ENCODE measurements around the gene ELAVL1.

ELAVL1 gene

DNA sequence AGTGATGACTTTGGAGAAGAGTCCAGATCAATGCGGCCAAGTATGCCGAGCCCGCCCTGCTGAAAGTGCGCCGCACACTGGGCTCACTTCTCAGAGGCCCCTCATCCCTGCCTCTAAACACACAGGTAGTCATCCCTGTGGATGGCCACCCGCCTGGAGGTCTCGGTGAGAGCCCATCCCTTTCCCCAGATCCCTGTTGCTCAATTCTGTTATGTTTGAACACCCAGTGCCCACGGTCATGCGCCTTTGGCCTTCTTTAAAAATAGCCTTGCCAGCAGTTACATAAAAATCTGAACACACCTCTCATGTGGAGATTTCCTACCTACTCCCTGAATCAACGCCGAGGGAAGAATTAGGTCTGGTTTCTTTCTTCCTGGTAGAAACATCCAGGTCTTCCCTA lies 11.9 kb downstream of the ELAVL1 start:
- TF ChIP-seq, protein P1, sequence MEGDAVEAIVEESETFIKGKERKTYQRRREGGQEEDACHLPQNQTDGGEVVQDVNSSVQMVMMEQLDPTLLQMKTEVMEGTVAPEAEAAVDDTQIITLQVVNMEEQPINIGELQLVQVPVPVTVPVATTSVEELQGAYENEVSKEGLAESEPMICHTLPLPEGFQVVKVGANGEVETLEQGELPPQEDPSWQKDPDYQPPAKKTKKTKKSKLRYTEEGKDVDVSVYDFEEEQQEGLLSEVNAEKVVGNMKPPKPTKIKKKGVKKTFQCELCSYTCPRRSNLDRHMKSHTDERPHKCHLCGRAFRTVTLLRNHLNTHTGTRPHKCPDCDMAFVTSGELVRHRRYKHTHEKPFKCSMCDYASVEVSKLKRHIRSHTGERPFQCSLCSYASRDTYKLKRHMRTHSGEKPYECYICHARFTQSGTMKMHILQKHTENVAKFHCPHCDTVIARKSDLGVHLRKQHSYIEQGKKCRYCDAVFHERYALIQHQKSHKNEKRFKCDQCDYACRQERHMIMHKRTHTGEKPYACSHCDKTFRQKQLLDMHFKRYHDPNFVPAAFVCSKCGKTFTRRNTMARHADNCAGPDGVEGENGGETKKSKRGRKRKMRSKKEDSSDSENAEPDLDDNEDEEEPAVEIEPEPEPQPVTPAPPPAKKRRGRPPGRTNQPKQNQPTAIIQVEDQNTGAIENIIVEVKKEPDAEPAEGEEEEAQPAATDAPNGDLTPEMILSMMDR (IDR thresholded peaks at IDR 0.05; ENCODE audit: unreplicated experiment in 3 of 3), result no peak
- Mint-ChIP-seq H3K27me3 (ENCODE audit: low read depth) (no peaks in the 10 kb centered on the region), H3K36me3 (ENCODE audit: low read depth) (peaks cover 46% of the 10 kb centered on the region), H3K27ac (peak overlapping the region in 2 of 3 experiments; percentile 20 to 49), H3K4me3 (no peak overlapping the region), H3K4me1 (peaks cover 31% of the 10 kb centered on the region), H3K9me3 (no peaks in the 10 kb centered on the region)

DNA sequence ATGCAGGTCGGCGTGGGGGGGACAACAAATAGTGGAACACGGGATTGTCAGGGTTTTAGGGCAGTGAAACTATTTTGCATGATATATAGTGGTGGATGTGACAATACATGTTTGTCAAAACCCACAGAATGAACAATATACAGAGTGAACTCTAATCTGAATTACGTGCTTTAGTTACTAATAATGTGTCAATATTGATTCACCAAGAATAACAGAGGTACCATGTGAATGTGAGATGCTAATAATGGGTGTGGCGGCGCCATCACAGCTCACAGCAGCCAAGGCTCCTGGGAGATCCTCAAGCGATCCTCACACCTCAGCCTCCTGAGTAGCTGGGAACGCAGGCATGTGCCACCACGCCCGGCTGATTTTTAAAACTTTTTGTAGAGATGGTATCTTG lies 12.9 kb downstream of the ELAVL1 start:
- TF ChIP-seq, protein P1 (IDR thresholded peaks at IDR 0.05; ENCODE audit: unreplicated experiment in 3 of 3), result no peak
- H3K36me3 Mint-ChIP-seq (ENCODE audit: low read depth), result peaks cover 52% of the 10 kb centered on the region
- H3K9me3 Mint-ChIP-seq, result no peaks in the 10 kb centered on the region
- no peak overlapping the region for H3K27ac Mint-ChIP-seq
- H3K4me1 Mint-ChIP-seq, result peaks cover 31% of the 10 kb centered on the region
- H3K4me3 Mint-ChIP-seq, result no peak overlapping the region
- no peaks in the 10 kb centered on the region for H3K27me3 Mint-ChIP-seq (ENCODE audit: low read depth)

DNA sequence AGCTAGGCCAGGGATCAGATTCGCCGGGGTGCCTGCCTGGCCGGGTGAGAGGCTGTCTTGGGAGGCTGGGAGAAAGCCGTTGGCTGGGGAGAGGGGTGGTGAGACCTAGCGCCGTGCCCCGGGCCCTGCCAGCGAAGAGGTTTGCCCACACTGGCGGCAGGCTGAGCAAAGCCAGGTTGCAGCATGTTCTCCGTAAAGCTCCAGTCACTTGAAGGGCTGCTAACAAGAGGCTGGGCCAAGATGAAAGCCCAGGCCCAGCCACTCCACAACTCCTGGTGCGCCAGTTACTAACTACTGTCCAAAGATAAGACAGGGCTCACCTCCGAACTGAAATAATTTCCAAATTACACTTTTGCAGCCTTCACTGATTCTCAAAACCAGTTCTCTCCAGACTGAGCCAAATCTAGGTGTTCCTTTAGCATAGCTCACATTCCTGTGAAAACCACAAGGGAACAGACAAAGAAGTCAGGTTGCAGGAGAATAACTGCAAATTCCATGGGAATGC lies 16.3 kb downstream of the ELAVL1 start:
- Mint-ChIP-seq H3K4me3 (no peak overlapping the region), H3K9me3 (no peaks in the 10 kb centered on the region), H3K27ac (peak overlapping the region in 1 of 3 experiments; percentile 54), H3K36me3 (ENCODE audit: low read depth) (peaks cover 56% of the 10 kb centered on the region), H3K4me1 (peaks cover 8% of the 10 kb centered on the region), H3K27me3 (ENCODE audit: low read depth) (no peaks in the 10 kb centered on the region)
- TF ChIP-seq, protein P1 (IDR thresholded peaks at IDR 0.05; ENCODE audit: unreplicated experiment in 3 of 3), result no peak

DNA sequence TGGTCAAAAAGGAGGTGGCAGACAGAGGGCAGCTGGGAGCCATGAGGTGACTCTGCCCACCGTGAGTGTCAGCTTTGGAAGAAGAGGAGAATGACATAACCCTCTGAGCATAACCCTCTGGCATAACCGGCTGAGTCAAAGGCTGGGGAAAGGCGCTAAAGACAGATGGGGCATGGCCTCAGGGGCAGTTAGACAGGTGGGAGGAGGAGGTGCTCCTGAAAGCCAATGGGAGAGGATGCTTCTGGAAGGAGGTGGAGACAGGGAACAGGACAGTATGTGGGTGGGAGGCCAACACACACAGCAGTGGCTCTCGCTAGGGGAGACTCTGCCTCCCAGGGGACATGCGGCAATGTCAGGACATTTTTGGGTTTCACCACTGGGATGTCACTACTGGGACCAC lies 17.1 kb downstream of the ELAVL1 start:
- Mint-ChIP-seq H3K9me3 (no peaks in the 10 kb centered on the region), H3K4me1 (no peaks in the 10 kb centered on the region), H3K4me3 (no peak overlapping the region), H3K27me3 (ENCODE audit: low read depth) (no peaks in the 10 kb centered on the region), H3K27ac (no peak overlapping the region), H3K36me3 (ENCODE audit: low read depth) (peaks cover 62% of the 10 kb centered on the region)
- TF ChIP-seq, protein P1 (IDR thresholded peaks at IDR 0.05; ENCODE audit: unreplicated experiment in 3 of 3), result no peak

DNA sequence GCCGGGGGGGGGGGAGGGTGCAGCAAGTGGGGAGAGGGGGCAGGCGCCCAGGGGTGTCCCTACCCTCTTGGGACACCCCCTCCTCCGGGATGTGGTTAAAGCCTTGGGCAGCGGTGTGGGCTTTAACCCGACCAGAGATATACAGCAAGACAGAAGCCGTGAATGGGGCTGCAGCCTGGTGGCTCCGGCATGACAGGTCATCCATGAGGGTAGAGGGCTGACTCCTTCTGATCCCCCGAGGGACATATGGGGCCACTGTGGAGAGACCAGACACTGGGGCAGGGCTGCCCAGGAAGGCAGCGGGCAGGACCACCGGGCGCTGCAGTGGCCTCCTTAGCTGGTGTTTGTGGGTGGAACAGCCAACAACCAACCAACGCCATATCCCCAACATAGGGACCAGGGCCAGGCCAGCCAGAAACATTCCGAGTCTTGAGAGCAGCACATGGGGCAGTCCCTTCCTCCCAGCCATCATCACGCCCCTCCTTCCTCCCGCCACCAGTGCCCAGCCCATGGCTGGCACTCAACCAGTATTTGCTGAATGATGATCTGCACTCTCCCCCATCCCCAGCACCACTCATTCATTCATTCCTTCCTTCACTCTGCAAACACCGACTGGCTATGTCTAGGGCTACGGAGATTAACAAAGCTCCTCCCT lies 18.2 kb downstream of the ELAVL1 start:
- TF ChIP-seq, protein P1 (IDR thresholded peaks at IDR 0.05; ENCODE audit: unreplicated experiment in 3 of 3), result no peak
- no peaks in the 10 kb centered on the region for H3K27me3 Mint-ChIP-seq (ENCODE audit: low read depth)
- H3K36me3 Mint-ChIP-seq (ENCODE audit: low read depth), result peaks cover 67% of the 10 kb centered on the region
- no peak overlapping the region for H3K27ac Mint-ChIP-seq
- H3K9me3 Mint-ChIP-seq, result no peaks in the 10 kb centered on the region
- H3K4me1 Mint-ChIP-seq, result peaks cover 6% of the 10 kb centered on the region
- no peak overlapping the region for H3K4me3 Mint-ChIP-seq
